HepG2 (cell line): ENCODE measurements around the gene MYLK3. TPM values are rescaled to one million over a fixed set of nuclear protein-coding genes. Genes with fewer than 3 reads are reported as not detected.

ENCODE experiments used
- CTCF ChIP-seq: sonication (generic); formaldehyde crosslinking; IDR thresholded peaks from 2 replicates; pipeline ENCODE4 v1.5.0; 2020; ENCODE audit warnings: mild to moderate bottlenecking, missing genetic modification reagents, moderate library complexity
- FIP1L1 ChIP-seq: fragments of 200-400 bp; formaldehyde crosslinking; IDR thresholded peaks from 2 replicates; pipeline ENCODE4 v1.6.1; 2018; ENCODE audit warnings: low read depth, mild to moderate bottlenecking, low read length, moderate library complexity, borderline replicate concordance; ENCODE audit not compliant: insufficient read depth
- KLF13 ChIP-seq: sonication (generic); formaldehyde crosslinking; IDR thresholded peaks from 2 replicates; pipeline ENCODE4 v1.4.0; 2020; ENCODE audit warnings: mild to moderate bottlenecking, missing genetic modification reagents
- MIXL1 ChIP-seq: IDR thresholded peaks from 2 replicates; pipeline ENCODE4 v1.6.1; 2016
- NFE2L2 ChIP-seq: fragments of 150-350 bp; IDR thresholded peaks from 2 replicates; pipeline ENCODE4 v1.6.1; 2014; ENCODE audit warnings: low read length
- RXRA ChIP-seq: sonication (generic); formaldehyde crosslinking; IDR thresholded peaks from 2 replicates; pipeline ENCODE4 v1.5.1; 2020; ENCODE audit warnings: missing genetic modification reagents
- SIN3B ChIP-seq: fragments of 150-350 bp; IDR thresholded peaks from 2 replicates; pipeline ENCODE4 v1.6.1; 2014; ENCODE audit warnings: low read length
- SMC3 ChIP-seq: IDR thresholded peaks from 2 replicates; pipeline ENCODE4 v1.6.1; 2011; ENCODE audit warnings: low read length, improper control_type of control experiment
- TSC22D2 ChIP-seq: sonication (generic); formaldehyde crosslinking; IDR thresholded peaks from 2 replicates; pipeline ENCODE4 v1.5.1; 2020; ENCODE audit warnings: missing genetic modification reagents, mild to moderate bottlenecking, borderline replicate concordance
- YEATS2 ChIP-seq: sonication (generic); formaldehyde crosslinking; IDR thresholded peaks from 2 replicates; pipeline ENCODE4 v1.4.0; 2020; ENCODE audit warnings: missing genetic modification reagents, borderline replicate concordance
- ZBTB33 ChIP-seq: sonication (generic); formaldehyde crosslinking; IDR thresholded peaks from 2 replicates; pipeline ENCODE4 v1.4.0; 2020; ENCODE audit warnings: missing genetic modification reagents
- ZC3H4 ChIP-seq: sonication (generic); formaldehyde crosslinking; IDR thresholded peaks from 2 replicates; pipeline ENCODE4 v1.4.0; 2020; ENCODE audit warnings: missing genetic modification reagents, borderline replicate concordance
- ZFP90 ChIP-seq: sonication (generic); formaldehyde crosslinking; IDR thresholded peaks from 2 replicates; pipeline ENCODE4 v1.8.0; 2022; ENCODE audit warnings: missing genetic modification reagents, mild to moderate bottlenecking, inconsistent platforms, borderline replicate concordance
- ZNF562 ChIP-seq: sonication (generic); formaldehyde crosslinking; IDR thresholded peaks from 2 replicates; pipeline ENCODE4 v1.8.0; 2022; ENCODE audit warnings: missing genetic modification reagents, borderline replicate concordance
- ZNF747 ChIP-seq: sonication (generic); formaldehyde crosslinking; IDR thresholded peaks from 2 replicates; pipeline ENCODE4 v1.8.1; 2023; ENCODE audit warnings: missing genetic modification reagents, mild to moderate bottlenecking, borderline replicate concordance
- ZNF781 ChIP-seq: sonication (generic); formaldehyde crosslinking; IDR thresholded peaks from 2 replicates; pipeline ENCODE4 v1.5.1; 2020; ENCODE audit warnings: borderline replicate concordance, mild to moderate bottlenecking, missing genetic modification reagents; ENCODE audit errors: not compliant biosample characterization
- polyA plus RNA-seq, 8 experiments: library from polyadenylated mRNA; depleted of rRNA in 3 of 8; stranded (reverse) in 7 of 8; unstranded in 1 of 8; fragments of >200 nt; fragmentation: Illumina TruSeq in 4 of 8; extraction: Trizol in 4 of 8; gene quantifications; 2 replicates each; pipeline versions ENCODE4 v1.2.1 to v1.2.3, GENCODE V29; 2011 to 2016; ENCODE audit warnings: low read depth in 4 of 8, missing spikeins in 1 of 8, mixed read lengths in 1 of 8; ENCODE audit not compliant: insufficient read depth in 1 of 8
- total RNA-seq, 5 experiments: library from RNA; depleted of rRNA; stranded (reverse); fragments of >200 nt; fragmentation: Illumina TruSeq; extraction: Trizol; gene quantifications; 2 replicates each; pipeline ENCODE4 v1.2.3, GENCODE V29; 2016; ENCODE audit warnings: low read depth in 1 of 5
- TF ChIP-seq, protein P1 (sequence below): sonication (generic); formaldehyde crosslinking; IDR thresholded peaks from 2 replicates; pipeline ENCODE4 v1.4.0; 2020; ENCODE audit warnings: missing genetic modification reagents
- TF ChIP-seq, protein P2 (sequence below): IDR thresholded peaks from 2 replicates; pipeline ENCODE4 v1.6.1; 2018; ENCODE audit warnings: missing genetic modification reagents, mild to moderate bottlenecking, missing compliant biosample characterization
- TF ChIP-seq, protein P3 (sequence below): IDR thresholded peaks from 2 replicates; pipeline ENCODE4 v1.4.0; 2020; ENCODE audit warnings: mild to moderate bottlenecking, missing genetic modification reagents

Gene MYLK3
- total and polyA plus RNA-seq, 2 of the 13 experiments (the other 11 are each of a cell fraction or from before 2014, with no cell fraction given) = 0.04 to 0.18 TPM

- TF ChIP-seq, protein P1, sequence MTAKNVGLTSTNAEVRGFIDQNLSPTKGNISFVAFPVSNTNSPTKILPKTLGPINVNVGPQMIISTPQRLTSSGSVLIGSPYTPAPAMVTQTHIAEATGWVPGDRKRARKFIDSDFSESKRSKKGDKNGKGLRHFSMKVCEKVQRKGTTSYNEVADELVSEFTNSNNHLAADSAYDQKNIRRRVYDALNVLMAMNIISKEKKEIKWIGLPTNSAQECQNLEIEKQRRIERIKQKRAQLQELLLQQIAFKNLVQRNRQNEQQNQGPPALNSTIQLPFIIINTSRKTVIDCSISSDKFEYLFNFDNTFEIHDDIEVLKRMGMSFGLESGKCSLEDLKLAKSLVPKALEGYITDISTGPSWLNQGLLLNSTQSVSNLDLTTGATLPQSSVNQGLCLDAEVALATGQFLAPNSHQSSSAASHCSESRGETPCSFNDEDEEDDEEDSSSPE = 0 out of 2 replicates have a peak, but pooled peaks have one; percentile 21
- TF ChIP-seq MIXL1 (peak; percentile 22; the same call in 1 of the 2 replicates), ZBTB33 (peak; percentile 33; the same call in 1 of the 2 replicates), ZC3H4 (no peak), YEATS2 (CRISPR knock-in tag) (peak; percentile 36; the same call in 1 of the 2 replicates), ZNF562 (no peak), ZNF747 (CRISPR knock-in tag) (no peak), ZNF781 (CRISPR knock-in tag) (no peak), NFE2L2 (0 out of 2 replicates have a peak, but pooled peaks have one; percentile 11), FIP1L1 (no peak), ZFP90 (CRISPR knock-in tag) (no peak), SIN3B (0 out of 2 replicates have a peak, but pooled peaks have one; percentile 41), TSC22D2 (0 out of 2 replicates have a peak, but pooled peaks have one; percentile 56), SMC3 (peak; percentile 94), CTCF (CRISPR knock-in tag) (peak; percentile 94), KLF13 (CRISPR knock-in tag) (no peak), RXRA (CRISPR knock-in tag) (peak; percentile 16; the same call in 1 of the 2 replicates)
- TF ChIP-seq, protein P2, sequence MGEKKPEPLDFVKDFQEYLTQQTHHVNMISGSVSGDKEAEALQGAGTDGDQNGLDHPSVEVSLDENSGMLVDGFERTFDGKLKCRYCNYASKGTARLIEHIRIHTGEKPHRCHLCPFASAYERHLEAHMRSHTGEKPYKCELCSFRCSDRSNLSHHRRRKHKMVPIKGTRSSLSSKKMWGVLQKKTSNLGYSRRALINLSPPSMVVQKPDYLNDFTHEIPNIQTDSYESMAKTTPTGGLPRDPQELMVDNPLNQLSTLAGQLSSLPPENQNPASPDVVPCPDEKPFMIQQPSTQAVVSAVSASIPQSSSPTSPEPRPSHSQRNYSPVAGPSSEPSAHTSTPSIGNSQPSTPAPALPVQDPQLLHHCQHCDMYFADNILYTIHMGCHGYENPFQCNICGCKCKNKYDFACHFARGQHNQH (CRISPR knock-in tag) = 0 out of 2 replicates have a peak, but pooled peaks have one; percentile 29
- TF ChIP-seq, protein P3, sequence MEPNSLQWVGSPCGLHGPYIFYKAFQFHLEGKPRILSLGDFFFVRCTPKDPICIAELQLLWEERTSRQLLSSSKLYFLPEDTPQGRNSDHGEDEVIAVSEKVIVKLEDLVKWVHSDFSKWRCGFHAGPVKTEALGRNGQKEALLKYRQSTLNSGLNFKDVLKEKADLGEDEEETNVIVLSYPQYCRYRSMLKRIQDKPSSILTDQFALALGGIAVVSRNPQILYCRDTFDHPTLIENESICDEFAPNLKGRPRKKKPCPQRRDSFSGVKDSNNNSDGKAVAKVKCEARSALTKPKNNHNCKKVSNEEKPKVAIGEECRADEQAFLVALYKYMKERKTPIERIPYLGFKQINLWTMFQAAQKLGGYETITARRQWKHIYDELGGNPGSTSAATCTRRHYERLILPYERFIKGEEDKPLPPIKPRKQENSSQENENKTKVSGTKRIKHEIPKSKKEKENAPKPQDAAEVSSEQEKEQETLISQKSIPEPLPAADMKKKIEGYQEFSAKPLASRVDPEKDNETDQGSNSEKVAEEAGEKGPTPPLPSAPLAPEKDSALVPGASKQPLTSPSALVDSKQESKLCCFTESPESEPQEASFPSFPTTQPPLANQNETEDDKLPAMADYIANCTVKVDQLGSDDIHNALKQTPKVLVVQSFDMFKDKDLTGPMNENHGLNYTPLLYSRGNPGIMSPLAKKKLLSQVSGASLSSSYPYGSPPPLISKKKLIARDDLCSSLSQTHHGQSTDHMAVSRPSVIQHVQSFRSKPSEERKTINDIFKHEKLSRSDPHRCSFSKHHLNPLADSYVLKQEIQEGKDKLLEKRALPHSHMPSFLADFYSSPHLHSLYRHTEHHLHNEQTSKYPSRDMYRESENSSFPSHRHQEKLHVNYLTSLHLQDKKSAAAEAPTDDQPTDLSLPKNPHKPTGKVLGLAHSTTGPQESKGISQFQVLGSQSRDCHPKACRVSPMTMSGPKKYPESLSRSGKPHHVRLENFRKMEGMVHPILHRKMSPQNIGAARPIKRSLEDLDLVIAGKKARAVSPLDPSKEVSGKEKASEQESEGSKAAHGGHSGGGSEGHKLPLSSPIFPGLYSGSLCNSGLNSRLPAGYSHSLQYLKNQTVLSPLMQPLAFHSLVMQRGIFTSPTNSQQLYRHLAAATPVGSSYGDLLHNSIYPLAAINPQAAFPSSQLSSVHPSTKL (CRISPR knock-in tag) = 0 out of 2 replicates have a peak, but pooled peaks have one; percentile 25
Observed at GRCh38 chr16:46673320-46674013, 74.7 kb downstream of the MYLK3 start (continued).
